NAMALWA (cell line): Measurements from ENCODE around the gene ZFYVE27.

Experiments used
- DNase-seq: peaks from one replicate; pipeline ENCODE4 v3.0.0-alpha.2; 2015; ENCODE audit warnings: low spot score

ZFYVE27 gene

GRCh38 chr10:97771055-97771891 lies 34.3 kb downstream of the ZFYVE27 start:
- no peak for DNase-seq

- DNase-seq: no peak
Observed at GRCh38 chr10:97771913-97772823, 35.2 kb downstream of the ZFYVE27 start, which contains the start of gene SFRP5. TSS of gene SFRP5 (minus strand) at chr10:97771999. CDS start at chr10:97771833, 166 bp downstream.

DNA sequence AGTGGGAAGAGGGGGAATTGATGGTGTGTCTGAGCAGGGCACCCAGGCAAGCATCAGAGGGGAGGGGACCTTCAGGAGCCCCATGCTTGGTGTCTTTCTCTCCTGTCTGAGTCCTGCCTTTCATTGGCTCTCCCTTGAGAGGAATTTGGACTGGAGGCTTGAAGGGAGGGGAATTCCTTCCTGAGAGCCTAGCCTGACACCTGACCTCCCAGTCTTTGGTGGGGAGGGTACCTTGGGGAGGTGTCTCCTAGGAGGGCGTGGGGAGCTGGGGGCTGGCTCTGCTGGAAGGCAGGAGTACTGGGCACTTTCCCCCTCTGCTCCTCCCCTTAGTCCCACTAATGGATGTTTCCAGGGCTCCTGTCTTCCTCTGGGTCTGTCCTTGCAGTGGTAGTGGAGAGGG lies 36.2 kb downstream of the ZFYVE27 start:
- no peak for DNase-seq

GRCh38 chr10:97774811-97775294 lies 37.9 kb downstream of the ZFYVE27 start:
- DNase-seq: no peak

- DNase-seq: no peak
Observed at GRCh38 chr10:97777143-97777542, 40.2 kb downstream of the ZFYVE27 start.

- DNase-seq: no peak
Observed at GRCh38 chr10:97778452-97779302, 41.7 kb downstream of the ZFYVE27 start.

- no peak for DNase-seq
Observed at GRCh38 chr10:97779492-97779891, 42.6 kb downstream of the ZFYVE27 start.

DNA sequence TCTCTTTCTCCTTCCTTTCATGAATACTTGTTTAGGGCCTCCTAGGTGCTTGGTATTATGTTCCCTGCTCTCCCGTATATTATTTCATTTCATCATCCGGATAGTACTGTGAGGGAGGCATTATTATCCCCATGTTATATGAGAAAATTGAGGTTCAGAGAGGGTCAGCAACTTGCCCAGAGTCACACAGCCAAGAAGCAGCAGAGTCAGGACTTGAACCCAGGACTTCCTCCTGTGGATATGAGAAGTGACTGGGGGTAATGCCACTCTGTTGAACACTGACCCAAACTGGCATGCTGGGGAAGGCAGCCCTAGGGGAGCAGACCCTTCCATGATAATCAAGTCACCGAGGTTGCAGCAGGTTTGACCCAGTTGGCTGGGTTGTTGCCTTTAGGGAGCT lies 43.0 kb downstream of the ZFYVE27 start:
- DNase-seq: no peak

DNA sequence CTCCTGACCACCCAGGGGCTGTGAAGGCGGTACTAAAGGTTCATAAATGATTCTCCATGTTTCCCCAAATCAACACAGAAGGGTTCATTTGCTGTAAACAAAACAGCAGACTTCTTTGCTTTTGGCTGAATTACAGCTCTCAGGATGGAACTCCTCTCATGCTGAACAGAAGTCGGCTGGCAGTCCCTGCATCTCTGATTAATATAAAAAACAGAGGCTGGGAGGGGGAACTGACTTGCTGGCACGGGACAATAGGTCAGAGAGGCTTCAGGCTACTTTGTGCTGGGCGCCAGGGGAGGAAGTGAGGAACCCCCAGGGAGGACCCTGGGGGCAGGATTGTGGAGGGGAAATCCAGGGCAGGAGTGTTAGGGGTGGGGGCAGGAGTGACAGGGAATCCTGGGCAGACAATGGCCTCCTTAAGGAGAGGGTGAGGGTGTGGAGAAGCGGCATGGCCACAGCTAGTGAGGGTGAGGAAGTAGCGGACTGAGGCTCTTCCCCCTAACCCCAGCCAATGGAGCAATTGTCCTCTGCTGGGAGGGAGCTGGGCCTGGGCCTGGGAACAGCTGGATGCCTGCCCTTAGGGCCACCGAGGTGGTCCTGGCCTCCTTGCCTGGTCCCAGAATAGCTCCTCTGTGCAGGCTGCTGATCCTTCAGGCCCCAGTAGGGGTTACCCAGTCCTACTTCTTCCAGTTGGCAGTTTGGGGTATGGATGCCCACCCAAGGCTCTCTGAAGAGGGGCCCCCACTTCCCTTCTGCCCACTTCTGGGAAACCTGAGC lies 44.1 kb downstream of the ZFYVE27 start:
- DNase-seq: no peak

- no peak for DNase-seq
Observed at GRCh38 chr10:97781618-97782331, 44.8 kb downstream of the ZFYVE27 start.

DNA sequence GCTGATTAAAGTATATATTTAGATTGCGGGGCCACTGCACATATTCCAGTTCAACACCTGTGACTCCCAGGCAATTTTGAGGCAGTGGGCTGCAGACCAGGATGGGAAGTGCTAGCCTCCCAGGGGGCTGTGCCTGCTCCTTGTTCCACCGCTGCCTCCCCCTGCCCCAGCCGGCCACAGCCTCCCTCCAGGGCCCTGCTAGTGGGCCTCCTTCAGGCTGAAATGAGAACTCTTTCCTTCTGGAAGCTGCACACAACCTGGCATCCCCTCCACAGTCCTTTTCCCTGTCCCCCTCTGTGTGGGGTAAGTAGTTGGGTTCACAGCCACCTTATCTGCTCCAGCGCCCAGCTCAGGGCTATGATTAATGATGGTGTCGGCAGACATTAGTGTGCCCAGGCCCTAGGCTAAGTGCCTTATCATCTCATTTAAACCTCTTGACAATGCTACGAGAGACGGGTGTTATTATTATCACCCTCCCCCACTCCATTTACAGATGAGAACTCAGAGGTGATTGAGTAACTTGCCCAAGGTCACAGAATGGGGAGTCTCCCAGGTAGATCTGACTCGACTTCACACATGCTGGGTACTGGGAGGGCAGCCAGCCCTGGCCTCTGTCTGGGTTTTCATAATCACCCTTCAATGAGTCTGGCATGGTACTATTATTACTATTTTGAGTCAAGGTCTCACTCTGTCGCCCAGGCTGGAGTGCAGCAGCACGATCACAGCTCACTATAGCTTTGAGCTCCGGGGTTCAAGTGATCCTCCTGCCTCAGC lies 45.7 kb downstream of the ZFYVE27 start:
- DNase-seq: no peak

GRCh38 chr10:97784200-97784810 lies 47.4 kb downstream of the ZFYVE27 start:
- DNase-seq: no peak

GRCh38 chr10:97785231-97785630 lies 48.3 kb downstream of the ZFYVE27 start:
- DNase-seq: no peak

DNA sequence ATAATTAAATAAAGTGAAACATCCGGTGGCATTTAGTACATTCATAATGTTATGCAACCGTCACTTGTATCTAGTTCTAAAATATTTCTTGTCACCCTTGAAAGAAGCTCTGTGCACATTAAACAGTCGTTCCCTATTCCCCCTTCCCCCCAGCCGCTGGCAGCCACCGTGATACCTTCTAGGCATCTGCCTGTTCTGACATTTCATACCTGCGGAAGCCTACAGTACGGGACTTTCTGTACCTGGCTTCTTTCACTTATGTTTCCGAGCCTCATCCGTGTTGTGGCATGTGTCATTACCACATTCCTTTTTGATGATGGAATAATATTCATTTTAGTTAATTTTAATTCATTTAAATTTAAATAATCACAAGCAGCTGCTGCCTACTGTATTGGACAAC lies 48.8 kb downstream of the ZFYVE27 start:
- DNase-seq: no peak

DNA sequence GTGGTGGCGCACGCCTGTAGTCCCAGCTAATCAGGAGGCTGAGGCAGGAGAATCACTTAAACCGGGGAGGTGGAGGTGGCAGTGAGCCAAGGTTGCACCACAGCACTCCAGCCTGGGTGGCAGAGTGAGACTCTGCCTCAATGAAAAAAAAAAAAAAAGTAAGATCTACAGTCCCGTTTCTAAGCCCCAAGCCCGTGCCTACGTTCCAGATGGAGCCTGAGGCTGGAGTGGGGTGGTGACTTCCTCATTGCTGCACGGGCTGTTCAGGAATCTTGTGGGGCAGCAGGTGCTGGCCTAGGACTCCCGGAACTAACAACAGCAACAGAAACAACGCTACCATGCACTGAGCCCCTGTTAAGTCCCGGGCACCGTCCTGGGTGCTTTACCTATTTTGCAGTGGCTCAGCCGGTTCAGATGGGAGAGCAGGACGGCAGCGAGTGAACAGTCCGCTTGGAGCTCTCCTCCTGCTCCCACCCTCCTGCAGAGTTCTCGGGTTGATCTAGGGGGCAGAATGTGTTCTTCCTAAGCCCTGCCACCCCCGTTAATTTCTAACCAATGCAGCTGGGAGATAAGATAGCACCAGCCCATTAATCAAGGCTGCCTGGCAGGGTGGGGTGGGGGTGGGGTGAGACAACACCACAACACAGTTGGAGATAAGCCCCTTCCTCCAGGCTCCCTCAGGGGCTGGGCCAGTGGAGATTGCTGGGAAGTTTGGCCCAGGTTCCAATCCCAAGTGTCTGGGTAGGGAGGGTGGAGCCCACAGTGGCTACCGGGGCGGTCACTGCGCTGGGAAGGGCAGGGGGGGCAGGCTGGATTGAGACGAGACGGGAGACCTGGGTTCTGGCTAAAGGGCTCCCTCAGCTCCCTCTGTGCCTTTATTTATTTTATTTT lies 51.9 kb downstream of the ZFYVE27 start:
- DNase-seq: no peak

GRCh38 chr10:97789770-97790397 lies 53.0 kb downstream of the ZFYVE27 start:
- DNase-seq: no peak
